Measurements from ENCODE around the gene CKB. TPM values are rescaled to one million over a fixed set of nuclear protein-coding genes. Genes with fewer than 3 reads are reported as not detected.

The CKB gene
- total RNA-seq, 1 donor from 2014 or later, result 139 TPM

DNA sequence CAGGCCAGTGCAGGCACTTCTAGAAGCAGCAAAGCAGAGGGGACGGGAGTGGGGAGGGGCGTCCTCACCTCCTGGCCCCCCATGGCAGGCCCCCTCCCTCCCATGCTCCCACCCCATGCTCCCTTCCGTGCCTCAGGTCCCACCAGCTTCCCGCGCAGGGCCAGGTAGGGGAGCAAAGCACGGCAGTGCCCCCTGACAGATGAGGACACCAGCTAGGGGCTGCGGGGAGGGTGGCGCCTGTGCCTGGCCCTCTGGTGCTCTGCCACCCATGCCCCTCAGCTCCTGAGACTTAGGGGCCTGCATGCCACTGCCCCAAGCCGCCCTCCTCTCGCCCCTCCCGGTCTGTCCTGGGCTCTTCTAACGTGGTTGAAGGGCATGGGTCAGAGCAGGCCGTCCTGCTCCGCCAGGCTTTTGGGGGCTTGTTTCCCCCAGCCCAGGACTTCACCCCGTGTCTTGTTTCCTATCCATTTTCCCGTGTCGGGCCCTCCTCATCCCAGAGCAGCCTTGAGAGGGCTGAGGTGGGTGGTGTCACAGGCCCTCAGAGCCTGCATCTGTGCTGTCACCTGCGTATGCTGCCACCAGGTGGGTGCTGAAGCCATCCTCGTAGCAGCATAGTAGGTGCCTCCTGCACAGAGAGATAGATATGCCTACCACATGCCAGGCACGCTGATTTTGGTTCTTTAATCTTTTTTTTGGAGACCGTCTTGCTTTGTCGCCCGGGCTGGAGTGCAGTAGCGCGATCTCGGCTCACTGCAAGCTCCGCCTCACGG, 16.6 kb upstream of the CKB start:
- H3K4me3 Mint-ChIP-seq (ENCODE audit: unreplicated experiment), result no peak overlapping the region
- H3K27ac Mint-ChIP-seq (ENCODE audit: unreplicated experiment), result peak overlapping the region; percentile 22
- no peak for DNase-seq (ENCODE audit: low spot score)

GRCh38 chr14:103538291-103539055, 15.8 kb upstream of the CKB start:
- H3K27me3 Mint-ChIP-seq (ENCODE audit: low read depth), result no peaks in the 10 kb centered on the region
- H3K9me3 Mint-ChIP-seq (ENCODE audit: low read depth), result no peaks in the 10 kb centered on the region
- H3K4me3 Mint-ChIP-seq (ENCODE audit: unreplicated experiment), result no peak overlapping the region
- H3K36me3 Mint-ChIP-seq (ENCODE audit: low read depth), result no peaks in the 10 kb centered on the region
- TF ChIP-seq CTCF (IDR thresholded peaks at IDR 0.05), result no peak
- no peak overlapping the region for H3K27ac Mint-ChIP-seq (ENCODE audit: unreplicated experiment)
- no peak for DNase-seq (ENCODE audit: low spot score)
- H3K4me1 Mint-ChIP-seq (ENCODE audit: low read depth), result peaks cover 33% of the 10 kb centered on the region

More for the DNA sequence above, 16.6 kb upstream of the CKB start:
- no peaks in the 10 kb centered on the region for H3K36me3 Mint-ChIP-seq (ENCODE audit: low read depth)
- peaks cover 33% of the 10 kb centered on the region for H3K4me1 Mint-ChIP-seq (ENCODE audit: low read depth)
- no peaks in the 10 kb centered on the region for H3K9me3 Mint-ChIP-seq (ENCODE audit: low read depth)
- no peaks in the 10 kb centered on the region for H3K27me3 Mint-ChIP-seq (ENCODE audit: low read depth)
- no peak for TF ChIP-seq CTCF (IDR thresholded peaks at IDR 0.05)

- Mint-ChIP-seq H3K9me3 (ENCODE audit: low read depth) (no peaks in the 10 kb centered on the region), H3K27ac (ENCODE audit: unreplicated experiment) (no peak overlapping the region), H3K4me3 (ENCODE audit: unreplicated experiment) (no peak overlapping the region), H3K36me3 (ENCODE audit: low read depth) (no peaks in the 10 kb centered on the region), H3K4me1 (ENCODE audit: low read depth) (peaks cover 33% of the 10 kb centered on the region), H3K27me3 (ENCODE audit: low read depth) (no peaks in the 10 kb centered on the region)
- TF ChIP-seq CTCF (IDR thresholded peaks at IDR 0.05), result no peak
- no peak for DNase-seq (ENCODE audit: low spot score)
Observed at GRCh38 chr14:103537175-103537990, 14.8 kb upstream of the CKB start.

- no peak overlapping the region for H3K27ac Mint-ChIP-seq (ENCODE audit: unreplicated experiment)
Observed at GRCh38 chr14:103536693-103537092, 14.1 kb upstream of the CKB start.

More at GRCh38 chr14:103536693-103537092, 14.1 kb upstream of the CKB start:
- Mint-ChIP-seq H3K4me3 (ENCODE audit: unreplicated experiment) (no peak overlapping the region), H3K27me3 (ENCODE audit: low read depth) (no peaks in the 10 kb centered on the region), H3K36me3 (ENCODE audit: low read depth) (no peaks in the 10 kb centered on the region), H3K4me1 (ENCODE audit: low read depth) (peaks cover 27% of the 10 kb centered on the region), H3K9me3 (ENCODE audit: low read depth) (no peaks in the 10 kb centered on the region)
- no peak for DNase-seq (ENCODE audit: low spot score)
- no peak for TF ChIP-seq CTCF (IDR thresholded peaks at IDR 0.05)

Measured in chondrocyte (in vitro differentiated cells).